ENCODE measurements around the gene ATG101.

The ATG101 gene

DNA sequence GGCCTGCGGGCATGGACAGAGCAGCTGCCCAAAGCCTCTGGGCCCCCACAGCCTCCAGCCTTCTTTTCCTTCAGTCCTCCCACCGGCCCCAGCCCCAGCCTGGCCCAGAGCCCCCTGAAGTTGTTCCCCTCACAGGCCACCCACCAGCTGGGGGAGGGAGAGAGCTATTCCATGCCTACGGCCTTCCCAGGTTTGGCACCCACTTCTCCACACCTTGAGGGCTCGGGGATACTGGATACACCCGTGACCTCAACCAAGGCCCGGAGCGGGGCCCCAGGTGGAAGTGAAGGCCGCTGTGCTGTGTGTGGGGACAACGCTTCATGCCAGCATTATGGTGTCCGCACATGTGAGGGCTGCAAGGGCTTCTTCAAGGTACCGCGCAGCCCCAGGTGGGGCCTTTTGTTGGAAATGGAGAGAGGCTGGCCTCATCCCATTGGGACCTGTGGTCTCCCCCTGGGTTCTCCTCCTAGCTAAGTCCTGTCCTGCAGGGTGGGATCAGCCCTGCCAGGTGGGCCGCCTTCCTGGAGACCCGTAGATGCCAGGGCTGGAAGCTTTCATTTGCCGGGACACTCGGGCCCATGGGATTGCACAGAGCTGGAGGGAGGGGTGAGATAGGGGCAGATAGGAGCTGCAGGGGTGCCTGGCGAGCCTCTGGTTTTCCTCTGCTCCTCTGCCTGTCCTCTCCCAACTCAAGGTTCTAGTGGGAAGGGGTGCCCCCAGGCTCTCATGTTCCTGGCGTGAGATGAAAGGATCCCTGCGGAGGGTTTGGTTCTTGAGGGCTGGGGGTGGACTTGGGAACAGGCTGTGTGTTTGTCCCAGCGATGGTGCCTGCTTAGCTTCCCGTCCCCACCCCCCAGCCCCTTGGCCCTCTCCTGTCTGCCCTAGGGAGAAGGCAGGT, 14.7 kb upstream of the ATG101 start:
- Histone ChIP-seq H3K9me3 (ENCODE audit: insufficient read depth, low read depth, low read length) (no peaks in the 10 kb centered on the region), H4K12ac (ENCODE audit: low read depth, low read length) (no peak overlapping the region), H3K79me1 (ENCODE audit: low read length) (peaks cover 6% of the 10 kb centered on the region), H3K27ac (ENCODE audit: low read depth, low read length) (no peak overlapping the region), H3K79me2 (ENCODE audit: control insufficient read depth, insufficient read depth, low read length, poor library complexity) (peaks cover 4% of the 10 kb centered on the region), H3K14ac (ENCODE audit: low read length) (no peak overlapping the region), H3K4me1 (ENCODE audit: control insufficient read depth in 1 of 2, insufficient read depth in 2 of 2, low read length in 2 of 2) (peaks cover 6 to 12% of the 10 kb centered on the region in 2 experiments), H3K18ac (ENCODE audit: low read length) (no peak overlapping the region), H4K8ac (ENCODE audit: low read depth, low read length) (no peak overlapping the region), H3K4me2 (ENCODE audit: low read length) (no peak overlapping the region), H2BK120ac (ENCODE audit: insufficient read depth, low read length, poor library complexity) (no peak overlapping the region), H4K91ac (ENCODE audit: low read depth, low read length) (no peak overlapping the region), H3K36me3 (ENCODE audit: control insufficient read depth in 1 of 2, insufficient read depth in 2 of 2, low read length in 2 of 2) (peaks cover 27 to 36% of the 10 kb centered on the region in 2 experiments), H3K23ac (ENCODE audit: low read length) (no peak overlapping the region), H3K9ac (ENCODE audit: low read length) (no peak overlapping the region), H3K4ac (ENCODE audit: low read depth, low read length) (no peak overlapping the region), H2AK5ac (ENCODE audit: low read length) (no peak overlapping the region), H2BK5ac (ENCODE audit: low read depth, low read length, poor library complexity) (no peak overlapping the region), H2BK12ac (ENCODE audit: low read length) (no peak overlapping the region), H3K27me3 (ENCODE audit: insufficient read depth, low read length) (no peaks in the 10 kb centered on the region), H2AFZ (ENCODE audit: insufficient read depth, low read length, poor library complexity) (no peak overlapping the region), H3K4me3 (ENCODE audit: low read depth, low read length) (no peak overlapping the region)
- no CpG with 5 or more reads among the region's 21 CpGs for WGBS (ENCODE audit: extremely low coverage, insufficient coverage, insufficient read length)
- DNase-seq = no peak

DNA sequence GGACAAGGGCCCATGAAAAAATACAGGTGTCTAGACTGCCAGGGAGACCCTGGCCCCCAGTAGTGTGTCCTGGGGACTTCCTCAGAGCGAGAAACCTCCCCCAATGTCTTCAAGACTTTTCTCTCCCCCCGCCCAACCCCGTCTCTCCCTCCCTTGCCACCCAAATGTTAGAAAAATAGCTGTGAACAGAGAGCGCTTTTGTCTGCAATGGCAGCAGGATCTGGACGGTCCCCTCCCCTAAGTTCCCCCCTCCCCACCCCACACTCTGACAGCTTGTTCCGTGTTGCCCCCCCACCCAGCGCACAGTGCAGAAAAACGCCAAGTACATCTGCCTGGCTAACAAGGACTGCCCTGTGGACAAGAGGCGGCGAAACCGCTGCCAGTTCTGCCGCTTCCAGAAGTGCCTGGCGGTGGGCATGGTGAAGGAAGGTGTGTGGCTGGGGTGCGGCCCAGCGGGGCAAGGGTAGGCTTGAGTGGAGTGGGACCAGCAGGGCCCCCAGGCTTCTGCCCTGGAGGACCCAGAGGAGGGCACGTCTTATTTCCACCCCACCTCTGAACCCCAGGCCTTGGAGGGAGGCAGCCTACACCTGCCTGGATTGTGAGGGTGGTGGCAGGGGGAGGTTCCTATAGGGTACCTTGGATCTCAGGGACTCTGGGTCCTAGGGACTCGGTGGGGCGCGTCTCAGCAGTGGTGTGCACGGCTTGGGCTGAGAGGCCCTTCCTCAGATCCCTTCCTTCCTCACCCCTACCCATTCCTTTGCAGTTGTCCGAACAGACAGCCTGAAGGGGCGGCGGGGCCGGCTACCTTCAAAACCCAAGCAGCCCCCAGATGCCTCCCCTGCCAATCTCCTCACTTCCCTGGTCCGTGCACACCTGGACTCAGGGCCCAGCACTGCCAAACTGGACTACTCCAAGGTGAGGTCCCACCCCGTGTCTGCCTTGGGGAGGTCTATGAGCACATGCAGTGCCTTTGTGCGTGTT, 13.8 kb upstream of the ATG101 start:
- H3K18ac ChIP-seq (ENCODE audit: low read length) = no peak overlapping the region
- no CpG with 5 or more reads among the region's 27 CpGs for WGBS (ENCODE audit: extremely low coverage, insufficient coverage, insufficient read length)
- H2BK12ac ChIP-seq (ENCODE audit: low read length) = no peak overlapping the region

DNA sequence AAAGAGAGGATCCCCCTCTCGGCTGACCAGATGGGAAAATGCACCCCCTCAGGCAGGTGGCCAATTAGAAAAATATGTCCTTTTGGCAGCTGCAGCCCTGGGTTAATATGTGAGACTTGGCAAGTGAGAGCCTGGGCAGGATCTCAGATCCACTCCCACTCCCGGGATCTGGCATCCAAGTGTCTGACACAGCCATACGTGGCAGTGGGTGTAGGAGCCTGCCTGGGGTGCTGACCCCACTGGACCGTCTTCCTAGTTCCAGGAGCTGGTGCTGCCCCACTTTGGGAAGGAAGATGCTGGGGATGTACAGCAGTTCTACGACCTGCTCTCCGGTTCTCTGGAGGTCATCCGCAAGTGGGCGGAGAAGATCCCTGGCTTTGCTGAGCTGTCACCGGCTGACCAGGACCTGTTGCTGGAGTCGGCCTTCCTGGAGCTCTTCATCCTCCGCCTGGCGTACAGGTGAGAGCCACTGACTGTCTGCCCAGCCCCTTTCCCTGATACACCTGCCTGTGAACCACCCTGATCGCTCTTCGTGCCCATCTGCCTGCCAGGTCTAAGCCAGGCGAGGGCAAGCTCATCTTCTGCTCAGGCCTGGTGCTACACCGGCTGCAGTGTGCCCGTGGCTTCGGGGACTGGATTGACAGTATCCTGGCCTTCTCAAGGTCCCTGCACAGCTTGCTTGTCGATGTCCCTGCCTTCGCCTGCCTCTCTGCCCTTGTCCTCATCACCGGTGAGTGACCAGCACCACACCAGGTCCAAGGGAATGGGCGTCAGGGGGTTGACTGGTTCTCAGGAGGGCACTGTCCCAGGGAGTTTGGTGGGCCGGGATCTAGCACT, 12.8 kb upstream of the ATG101 start:
- H3K18ac ChIP-seq (ENCODE audit: low read length) = no peak overlapping the region
- no peak overlapping the region for H3K4ac ChIP-seq (ENCODE audit: low read depth, low read length)
- H2AFZ ChIP-seq (ENCODE audit: insufficient read depth, low read length, poor library complexity) = no peak overlapping the region
- no peak overlapping the region for H2BK120ac ChIP-seq (ENCODE audit: insufficient read depth, low read length, poor library complexity)
- H3K23ac ChIP-seq (ENCODE audit: low read length) = no peak overlapping the region
- no peak overlapping the region for H3K14ac ChIP-seq (ENCODE audit: low read length)
- no peak overlapping the region for H2AK5ac ChIP-seq (ENCODE audit: low read length)
- no peak overlapping the region for H3K27ac ChIP-seq (ENCODE audit: low read depth, low read length)
- WGBS (ENCODE audit: extremely low coverage, insufficient coverage, insufficient read length) = no CpG with 5 or more reads among the region's 23 CpGs
- no peaks in the 10 kb centered on the region for H3K9me3 ChIP-seq (ENCODE audit: insufficient read depth, low read depth, low read length)
- H2BK12ac ChIP-seq (ENCODE audit: low read length) = no peak overlapping the region
- H2BK5ac ChIP-seq (ENCODE audit: low read depth, low read length, poor library complexity) = no peak overlapping the region
- no peaks in the 10 kb centered on the region for H3K79me2 ChIP-seq (ENCODE audit: control insufficient read depth, insufficient read depth, low read length, poor library complexity)
- no peak for DNase-seq
- no peaks in the 10 kb centered on the region for H3K4me1 ChIP-seq (ENCODE audit: control insufficient read depth in 1 of 2, insufficient read depth in 2 of 2, low read length in 2 of 2)
- H3K4me3 ChIP-seq (ENCODE audit: low read depth, low read length) = no peak overlapping the region
- H3K9ac ChIP-seq (ENCODE audit: low read length) = no peak overlapping the region
- H4K12ac ChIP-seq (ENCODE audit: low read depth, low read length) = no peak overlapping the region
- no peak overlapping the region for H4K91ac ChIP-seq (ENCODE audit: low read depth, low read length)
- no peak overlapping the region for H4K8ac ChIP-seq (ENCODE audit: low read depth, low read length)
- peaks cover 27 to 36% of the 10 kb centered on the region in 2 experiments for H3K36me3 ChIP-seq (ENCODE audit: control insufficient read depth in 1 of 2, insufficient read depth in 2 of 2, low read length in 2 of 2)
- no peaks in the 10 kb centered on the region for H3K27me3 ChIP-seq (ENCODE audit: insufficient read depth, low read length)
- H3K79me1 ChIP-seq (ENCODE audit: low read length) = no peaks in the 10 kb centered on the region
- no peak overlapping the region for H3K4me2 ChIP-seq (ENCODE audit: low read length)

More for the DNA sequence above, 13.8 kb upstream of the ATG101 start:
- no peak overlapping the region for H2BK5ac ChIP-seq (ENCODE audit: low read depth, low read length, poor library complexity)
- H2AK5ac ChIP-seq (ENCODE audit: low read length) = no peak overlapping the region
- no peak overlapping the region for H3K9ac ChIP-seq (ENCODE audit: low read length)
- H3K4me1 ChIP-seq (ENCODE audit: control insufficient read depth in 1 of 2, insufficient read depth in 2 of 2, low read length in 2 of 2) = peaks cover 0 to 6% of the 10 kb centered on the region in 2 experiments
- H4K8ac ChIP-seq (ENCODE audit: low read depth, low read length) = no peak overlapping the region
- H3K9me3 ChIP-seq (ENCODE audit: insufficient read depth, low read depth, low read length) = no peaks in the 10 kb centered on the region
- H3K79me1 ChIP-seq (ENCODE audit: low read length) = no peaks in the 10 kb centered on the region
- no peak overlapping the region for H4K12ac ChIP-seq (ENCODE audit: low read depth, low read length)
- no peak overlapping the region for H2BK120ac ChIP-seq (ENCODE audit: insufficient read depth, low read length, poor library complexity)
- no peaks in the 10 kb centered on the region for H3K27me3 ChIP-seq (ENCODE audit: insufficient read depth, low read length)
- no peak overlapping the region for H3K23ac ChIP-seq (ENCODE audit: low read length)
- no peak overlapping the region for H2AFZ ChIP-seq (ENCODE audit: insufficient read depth, low read length, poor library complexity)
- no peak overlapping the region for H3K4me2 ChIP-seq (ENCODE audit: low read length)
- H3K27ac ChIP-seq (ENCODE audit: low read depth, low read length) = no peak overlapping the region
- H3K79me2 ChIP-seq (ENCODE audit: control insufficient read depth, insufficient read depth, low read length, poor library complexity) = no peaks in the 10 kb centered on the region
- no peak for DNase-seq
- H3K36me3 ChIP-seq (ENCODE audit: control insufficient read depth in 1 of 2, insufficient read depth in 2 of 2, low read length in 2 of 2) = peaks cover 27 to 36% of the 10 kb centered on the region in 2 experiments
- H4K91ac ChIP-seq (ENCODE audit: low read depth, low read length) = no peak overlapping the region
- H3K4ac ChIP-seq (ENCODE audit: low read depth, low read length) = no peak overlapping the region
- no peak overlapping the region for H3K14ac ChIP-seq (ENCODE audit: low read length)
- H3K4me3 ChIP-seq (ENCODE audit: low read depth, low read length) = no peak overlapping the region

Data from trophoblast cell (in vitro differentiated cells and primary cell).